ENCODE results near the gene CYB5B. TPM values are rescaled to one million over a fixed set of nuclear protein-coding genes. Genes with fewer than 3 reads are reported as not detected.

CYB5B gene
- polyA plus RNA-seq, 4 donors, result 96.0 to 150 (median 132) TPM

GRCh38 chr16:69513180-69513966, 89.0 kb downstream of the CYB5B start:
- no peak for DNase-seq (ENCODE audit: low read depth in 4 of 4, low spot score in 3 of 4)

DNA sequence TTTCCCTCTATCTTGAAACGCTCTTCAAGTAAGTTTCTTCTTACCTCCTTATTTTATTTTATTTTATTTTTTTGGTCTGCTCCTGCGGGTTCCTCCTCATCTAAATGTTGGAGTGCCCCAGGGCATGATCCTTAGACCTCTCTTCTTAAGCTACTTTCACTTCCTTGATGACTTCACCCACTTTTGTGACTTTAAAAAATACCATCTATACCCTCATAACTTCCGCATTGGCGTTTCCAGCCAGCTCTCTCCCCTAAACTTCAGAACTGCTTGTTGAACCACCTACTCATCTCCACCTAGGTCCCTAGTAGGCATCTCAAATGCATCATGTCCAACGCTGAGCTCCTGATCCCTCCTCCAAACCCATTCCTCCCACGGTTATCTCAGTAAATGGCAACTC, 89.9 kb downstream of the CYB5B start:
- DNase-seq (ENCODE audit: low read depth in 4 of 4, low spot score in 3 of 4), result no peak

Other genes starting within 250 kb of the CYB5B start
- gene SNTB2, start 237.5 kb upstream of the CYB5B start, polyA plus RNA-seq (ENCODE audit: insufficient read length in 4 of 4), result 10 to 100 TPM; 12.6 to 23.8 (median 13.2) TPM
- 10 to 100 TPM; 38.5 to 54.1 (median 43.0) TPM for gene VPS4A, start 113.3 kb upstream of the CYB5B start, polyA plus RNA-seq (ENCODE audit: insufficient read length in 4 of 4)
- gene PDF, start 94.0 kb upstream of the CYB5B start, polyA plus RNA-seq (ENCODE audit: insufficient read length in 4 of 4), result 1 to 10 TPM; 2.2 to 7.5 (median 3.5) TPM
- 10 to 100 TPM; 24.0 to 39.3 (median 27.8) TPM for gene COG8, start 85.1 kb upstream of the CYB5B start, polyA plus RNA-seq (ENCODE audit: insufficient read length in 4 of 4)
- gene NIP7, start 84.8 kb upstream of the CYB5B start, polyA plus RNA-seq (ENCODE audit: insufficient read length in 4 of 4), result 10 to 100 TPM; 26.0 to 37.2 (median 32.1) TPM
- gene TMED6, start 72.8 kb upstream of the CYB5B start, polyA plus RNA-seq (ENCODE audit: insufficient read length in 4 of 4), result 1 to 10 TPM; 1.2 to 4.0 (median 3.5) TPM
- 10 to 100 TPM; 29.9 to 47.7 (median 44.9) TPM for gene TERF2, start 38.6 kb upstream of the CYB5B start, polyA plus RNA-seq (ENCODE audit: insufficient read length in 4 of 4)
- 10 to 100 TPM; 37.8 to 58.7 (median 43.8) TPM for gene NFAT5, start 141.3 kb downstream of the CYB5B start, polyA plus RNA-seq (ENCODE audit: insufficient read length in 4 of 4)

Data from left renal pelvis (tissue), 4 donors.